ENCODE measurements around the gene HPCAL1.

The HPCAL1 gene

GRCh38 chr2:10345126-10345525 lies 42.4 kb downstream of the HPCAL1 start:
- no peak overlapping the region for H3K4me3 ChIP-seq
- no peak for TF ChIP-seq CTCF (IDR thresholded peaks at IDR 0.05)
- H3K27ac ChIP-seq: no peak overlapping the region
- no peak for DNase-seq (ENCODE audit: low spot score)

GRCh38 chr2:10345813-10346212 lies 43.1 kb downstream of the HPCAL1 start:
- TF ChIP-seq CTCF (IDR thresholded peaks at IDR 0.05): no peak
- no peak for DNase-seq (ENCODE audit: low spot score)
- H3K27ac ChIP-seq: no peak overlapping the region
- no peak overlapping the region for H3K4me3 ChIP-seq

GRCh38 chr2:10346929-10347561 lies 44.3 kb downstream of the HPCAL1 start:
- Histone ChIP-seq H3K4me3 (no peak overlapping the region), H3K27ac (no peak overlapping the region)
- DNase-seq (ENCODE audit: low spot score): no peak
- no peak for TF ChIP-seq CTCF (IDR thresholded peaks at IDR 0.05)

- DNase-seq (ENCODE audit: low spot score): no peak
- H3K4me3 ChIP-seq: no peak overlapping the region
- no peak for TF ChIP-seq CTCF (IDR thresholded peaks at IDR 0.05)
- no peak overlapping the region for H3K27ac ChIP-seq
These were observed 44.9 kb downstream of the HPCAL1 start for GRCh38 chr2:10347562-10347948.

GRCh38 chr2:10348891-10349290 lies 46.2 kb downstream of the HPCAL1 start:
- no peak overlapping the region for H3K4me3 ChIP-seq
- H3K27ac ChIP-seq: peak overlapping the region in 1 of 2 donors; percentile 16
- TF ChIP-seq CTCF (IDR thresholded peaks at IDR 0.05): no peak
- no peak for DNase-seq (ENCODE audit: low spot score)

- no peak for DNase-seq (ENCODE audit: low spot score)
- H3K27ac ChIP-seq: no peak overlapping the region
- no peak for TF ChIP-seq CTCF (IDR thresholded peaks at IDR 0.05)
- H3K4me3 ChIP-seq: no peak overlapping the region
These were observed 48.1 kb downstream of the HPCAL1 start for GRCh38 chr2:10350761-10351160.

GRCh38 chr2:10352361-10352760 lies 49.7 kb downstream of the HPCAL1 start:
- no peak for DNase-seq (ENCODE audit: low spot score)
- Histone ChIP-seq H3K27ac (no peak overlapping the region), H3K4me3 (no peak overlapping the region)
- TF ChIP-seq CTCF (IDR thresholded peaks at IDR 0.05): no peak
